ACC112 (cell line): ENCODE results near the gene PLPP4.

ENCODE experiments used
- H2AFZ ChIP-seq: fragments of 200-600 bp; sonication (generic); one replicate; pipeline ENCODE4 v1.6.0; 2017; ENCODE audit warnings: antibody characterized with exemption, low read length; ENCODE audit not compliant: unreplicated experiment
- H3K27ac ChIP-seq: fragments of 200-600 bp; sonication (generic); 2 replicates; pipeline ENCODE4 v1.5.1; 2014; ENCODE audit warnings: low read depth, mild to moderate bottlenecking, antibody characterized with exemption, low read length, moderate library complexity
- H3K27me3 ChIP-seq: fragments of 200-600 bp; sonication (generic); 2 replicates; pipeline ENCODE4 v1.6.1; 2014; ENCODE audit warnings: mild to moderate bottlenecking, antibody characterized with exemption, low read length, moderate library complexity, mixed read lengths; ENCODE audit not compliant: insufficient read depth
- H3K36me3 ChIP-seq: fragments of 200-600 bp; sonication (generic); 2 replicates; pipeline ENCODE4 v1.6.1; 2016; ENCODE audit warnings: mild to moderate bottlenecking, antibody characterized with exemption, low read length, moderate library complexity, mixed read lengths; ENCODE audit not compliant: insufficient read depth
- H3K4me1 ChIP-seq: fragments of 200-600 bp; sonication (generic); one replicate; pipeline ENCODE4 v1.6.1; 2016; ENCODE audit warnings: low read length, mixed read lengths; ENCODE audit not compliant: insufficient read depth, unreplicated experiment, control insufficient read depth
- H3K4me3 ChIP-seq: fragments of 200-600 bp; sonication (generic); 2 replicates; pipeline ENCODE4 v1.5.1; 2014; ENCODE audit warnings: mild to moderate bottlenecking, low read depth, low read length
- H3K79me2 ChIP-seq: fragments of 200-600 bp; sonication (generic); one replicate; pipeline ENCODE4 v1.6.0; 2016; ENCODE audit warnings: low read length; ENCODE audit not compliant: control insufficient read depth, unreplicated experiment, insufficient read depth

The PLPP4 gene

DNA sequence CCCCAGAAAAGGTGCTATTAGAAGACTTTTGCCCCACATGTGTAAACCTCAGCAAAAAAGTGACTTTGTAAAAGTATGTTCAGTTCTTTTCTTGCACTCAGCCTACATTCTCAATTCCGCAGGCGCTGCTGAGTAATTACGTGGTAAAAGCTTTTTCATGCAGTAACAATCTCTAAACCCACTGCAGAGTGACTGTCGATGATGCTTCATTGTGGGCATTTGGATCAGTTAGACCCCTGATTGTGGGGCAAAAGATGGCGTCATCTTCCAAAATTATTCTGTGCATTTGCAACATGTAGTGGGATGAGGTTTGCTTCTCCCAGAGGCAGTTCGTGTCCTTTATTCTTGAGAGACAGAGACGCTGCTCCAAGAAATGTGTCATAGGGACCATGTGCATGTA, 85.6 kb downstream of the PLPP4 start:
- no peak overlapping the region for H3K27ac ChIP-seq

DNA sequence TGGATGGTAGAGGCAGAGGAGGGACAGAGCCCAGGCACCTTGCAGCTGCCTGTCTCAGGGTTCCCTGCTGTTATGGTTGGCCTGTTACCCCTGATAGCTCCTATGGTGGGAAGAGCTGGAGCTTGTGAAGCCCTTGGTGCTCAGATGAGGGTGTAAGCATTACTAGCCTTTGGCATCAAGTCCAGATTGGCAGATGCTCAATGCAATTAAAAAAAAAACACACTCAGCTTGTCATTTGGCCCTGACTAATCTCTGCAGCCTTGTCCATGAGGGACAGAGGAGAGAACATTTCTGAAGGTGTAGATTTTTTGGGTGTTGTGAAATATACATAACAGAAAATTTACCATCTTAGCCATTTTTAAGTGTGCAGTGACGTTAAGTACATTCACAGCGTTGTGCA, 86.3 kb downstream of the PLPP4 start:
- Histone ChIP-seq H3K27me3 (no peaks in the 10 kb centered on the region), H3K4me3 (no peak overlapping the region), H2AFZ (no peak overlapping the region), H3K79me2 (no peaks in the 10 kb centered on the region), H3K36me3 (no peaks in the 10 kb centered on the region), H3K27ac (no peak overlapping the region), H3K4me1 (no peaks in the 10 kb centered on the region)

More for the DNA sequence above, 85.6 kb downstream of the PLPP4 start:
- Histone ChIP-seq H3K27me3 (no peaks in the 10 kb centered on the region), H3K4me3 (no peak overlapping the region), H3K36me3 (no peaks in the 10 kb centered on the region), H2AFZ (no peak overlapping the region), H3K79me2 (no peaks in the 10 kb centered on the region), H3K4me1 (no peaks in the 10 kb centered on the region)

DNA sequence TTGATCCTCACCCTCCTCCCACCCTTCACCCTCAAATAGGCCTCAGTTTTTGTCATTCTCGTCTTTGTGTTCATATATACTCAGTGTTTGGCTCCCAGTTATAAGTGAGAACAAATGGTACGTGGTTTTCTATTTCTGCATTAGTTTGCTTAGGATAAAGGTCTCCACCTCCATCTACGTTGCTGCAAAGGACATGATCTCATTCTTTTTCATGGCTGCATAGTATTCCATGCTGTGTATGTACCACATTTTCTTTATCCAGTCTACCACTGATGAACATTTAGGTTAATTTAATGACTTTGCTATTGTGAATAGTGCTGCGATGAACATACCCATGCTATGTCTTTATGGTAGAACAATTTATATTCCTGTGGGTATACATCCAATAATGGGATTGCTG, 91.2 kb downstream of the PLPP4 start:
- H3K27me3 ChIP-seq = no peaks in the 10 kb centered on the region
- H2AFZ ChIP-seq = no peak overlapping the region
- no peaks in the 10 kb centered on the region for H3K79me2 ChIP-seq
- H3K27ac ChIP-seq = no peak overlapping the region
- H3K4me3 ChIP-seq = no peak overlapping the region
- no peaks in the 10 kb centered on the region for H3K36me3 ChIP-seq
- H3K4me1 ChIP-seq = no peaks in the 10 kb centered on the region

- no peaks in the 10 kb centered on the region for H3K36me3 ChIP-seq
- H3K4me1 ChIP-seq = no peaks in the 10 kb centered on the region
- H3K4me3 ChIP-seq = no peak overlapping the region
- no peaks in the 10 kb centered on the region for H3K27me3 ChIP-seq
- H2AFZ ChIP-seq = no peak overlapping the region
- H3K79me2 ChIP-seq = no peaks in the 10 kb centered on the region
- H3K27ac ChIP-seq = no peak overlapping the region
These were observed 95.2 kb downstream of the PLPP4 start for GRCh38 chr10:120552262-120552661.

GRCh38 chr10:120553911-120554310, 96.9 kb downstream of the PLPP4 start:
- Histone ChIP-seq H3K4me3 (no peak overlapping the region), H3K79me2 (no peaks in the 10 kb centered on the region), H3K27ac (no peak overlapping the region), H2AFZ (no peak overlapping the region), H3K36me3 (no peaks in the 10 kb centered on the region), H3K27me3 (no peaks in the 10 kb centered on the region), H3K4me1 (no peaks in the 10 kb centered on the region)

DNA sequence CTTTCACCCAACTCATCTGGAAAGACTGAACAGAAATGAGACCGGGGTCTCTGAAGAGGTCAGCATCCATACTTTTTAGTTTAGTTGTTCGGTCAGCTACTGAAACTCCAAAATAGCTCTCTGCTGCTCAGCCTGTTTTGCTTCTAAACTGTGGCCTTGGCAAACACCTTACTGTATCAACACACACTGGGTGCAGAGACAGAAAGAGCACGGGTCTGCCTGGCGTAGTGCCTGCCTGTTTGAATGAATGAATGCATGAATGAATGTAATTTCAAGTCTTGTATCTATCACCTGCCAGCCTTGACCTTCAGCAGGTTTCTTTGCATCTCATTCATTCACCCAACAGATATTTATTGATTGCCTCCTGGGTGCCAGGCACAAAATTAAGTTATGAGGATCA, 98.4 kb downstream of the PLPP4 start:
- Histone ChIP-seq H3K36me3 (no peaks in the 10 kb centered on the region), H3K79me2 (no peaks in the 10 kb centered on the region), H3K27me3 (no peaks in the 10 kb centered on the region), H3K27ac (no peak overlapping the region), H3K4me3 (no peak overlapping the region), H2AFZ (no peak overlapping the region), H3K4me1 (no peaks in the 10 kb centered on the region)

GRCh38 chr10:120555842-120556532, 99.0 kb downstream of the PLPP4 start:
- no peak overlapping the region for H3K27ac ChIP-seq
- H3K36me3 ChIP-seq = no peaks in the 10 kb centered on the region
- no peak overlapping the region for H3K4me3 ChIP-seq
- no peaks in the 10 kb centered on the region for H3K27me3 ChIP-seq
- H3K4me1 ChIP-seq = no peaks in the 10 kb centered on the region
- no peaks in the 10 kb centered on the region for H3K79me2 ChIP-seq
- H2AFZ ChIP-seq = no peak overlapping the region

DNA sequence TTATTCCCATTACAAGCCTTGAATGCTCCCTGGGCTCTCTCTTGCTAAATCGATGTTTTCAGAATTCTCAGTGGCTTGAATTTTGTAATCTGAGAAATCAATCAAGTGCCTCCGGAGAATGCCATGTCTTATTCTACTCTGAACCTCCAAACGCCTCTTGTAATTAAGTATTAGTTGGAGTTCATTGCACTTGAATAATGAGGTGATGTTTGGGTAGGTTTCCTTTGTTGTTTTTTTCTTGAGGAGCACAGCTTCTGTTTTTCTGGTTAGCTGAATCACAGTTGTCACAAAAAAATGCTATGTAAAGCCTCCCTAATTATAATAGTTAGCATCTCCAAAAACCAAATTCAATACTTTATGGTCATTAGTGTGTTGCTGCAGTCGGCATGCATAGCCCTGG, 100.3 kb downstream of the PLPP4 start:
- Histone ChIP-seq H3K4me1 (no peaks in the 10 kb centered on the region), H2AFZ (no peak overlapping the region), H3K36me3 (no peaks in the 10 kb centered on the region), H3K4me3 (no peak overlapping the region), H3K79me2 (no peaks in the 10 kb centered on the region), H3K27me3 (no peaks in the 10 kb centered on the region), H3K27ac (no peak overlapping the region)

GRCh38 chr10:120559800-120560199, 102.8 kb downstream of the PLPP4 start:
- Histone ChIP-seq H3K4me1 (no peaks in the 10 kb centered on the region), H3K27me3 (no peaks in the 10 kb centered on the region), H3K79me2 (no peaks in the 10 kb centered on the region), H3K36me3 (no peaks in the 10 kb centered on the region), H3K4me3 (no peak overlapping the region), H2AFZ (no peak overlapping the region), H3K27ac (no peak overlapping the region)

GRCh38 chr10:120562956-120563355, 105.9 kb downstream of the PLPP4 start:
- Histone ChIP-seq H3K27me3 (no peaks in the 10 kb centered on the region), H3K4me3 (no peak overlapping the region), H3K4me1 (no peaks in the 10 kb centered on the region), H2AFZ (no peak overlapping the region), H3K79me2 (no peaks in the 10 kb centered on the region), H3K36me3 (no peaks in the 10 kb centered on the region), H3K27ac (no peak overlapping the region)

DNA sequence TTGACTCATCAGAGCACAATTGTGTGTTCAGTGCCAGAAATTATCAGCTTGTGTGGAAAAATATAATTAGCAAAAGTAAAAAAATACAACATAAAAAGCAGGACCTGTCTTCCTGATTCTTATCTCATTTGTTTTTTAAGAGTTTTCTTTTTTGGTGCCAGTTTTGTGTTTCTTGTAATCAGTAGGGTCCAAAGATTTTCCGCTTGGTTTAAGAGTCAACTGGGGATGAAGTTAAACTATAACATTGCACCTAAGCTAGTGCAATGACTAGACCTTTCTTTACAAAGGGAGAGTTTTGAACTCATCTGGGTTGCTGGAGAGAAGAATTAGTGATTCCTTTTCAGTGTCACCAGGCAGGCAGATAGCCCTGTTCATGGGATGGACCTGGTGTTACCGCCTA, 113.4 kb downstream of the PLPP4 start:
- no peak overlapping the region for H2AFZ ChIP-seq
- H3K27me3 ChIP-seq = no peaks in the 10 kb centered on the region

More for the DNA sequence above, 113.4 kb downstream of the PLPP4 start:
- no peaks in the 10 kb centered on the region for H3K4me1 ChIP-seq
- no peaks in the 10 kb centered on the region for H3K79me2 ChIP-seq
- H3K4me3 ChIP-seq = no peak overlapping the region
- H3K36me3 ChIP-seq = no peaks in the 10 kb centered on the region
- H3K27ac ChIP-seq = no peak overlapping the region
